HG02623 (cell line): ENCODE results near the gene LDHAL6B.
"Not testable (repeated sequence)": the region's sequence is repeated elsewhere in the genome, so short reads cannot be mapped to it uniquely, and the experiment has no call there.

Source experiments
- ATAC-seq: cut with Tn5 transposase; IDR thresholded peaks from one replicate; pipeline ENCODE4 v1.9.1; 2021; ENCODE audit warnings: moderate library complexity; ENCODE audit not compliant: unreplicated experiment

The LDHAL6B gene

DNA sequence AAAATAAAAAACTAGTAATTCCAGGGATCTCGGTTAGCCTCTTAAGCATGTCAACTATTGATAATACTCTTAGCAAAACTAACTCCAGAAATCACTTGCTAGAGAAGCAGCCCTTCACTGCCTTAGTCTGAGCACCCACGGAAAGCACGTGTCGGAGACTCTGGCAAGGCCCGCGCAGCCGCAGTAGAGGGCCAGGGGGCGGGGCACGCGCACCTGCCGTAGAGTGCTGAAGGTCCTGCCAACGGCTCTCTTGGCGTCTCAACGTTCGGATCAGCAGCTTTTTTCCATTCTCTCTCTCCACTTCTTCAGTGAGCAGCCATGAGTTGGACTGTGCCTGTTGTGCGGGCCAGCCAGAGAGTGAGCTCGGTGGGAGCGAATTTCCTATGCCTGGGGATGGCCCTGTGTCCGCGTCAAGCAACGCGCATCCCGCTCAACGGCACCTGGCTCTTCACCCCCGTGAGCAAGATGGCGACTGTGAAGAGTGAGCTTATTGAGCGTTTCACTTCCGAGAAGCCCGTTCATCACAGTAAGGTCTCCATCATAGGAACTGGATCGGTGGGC, at the start of gene LDHAL6B:
Gene LDHAL6B, plus strand, starts transcription at position 221 of the 561 bp plus-strand sequence. Its CDS starts 98 bp downstream, at position 319.
- ATAC-seq: no peak

DNA sequence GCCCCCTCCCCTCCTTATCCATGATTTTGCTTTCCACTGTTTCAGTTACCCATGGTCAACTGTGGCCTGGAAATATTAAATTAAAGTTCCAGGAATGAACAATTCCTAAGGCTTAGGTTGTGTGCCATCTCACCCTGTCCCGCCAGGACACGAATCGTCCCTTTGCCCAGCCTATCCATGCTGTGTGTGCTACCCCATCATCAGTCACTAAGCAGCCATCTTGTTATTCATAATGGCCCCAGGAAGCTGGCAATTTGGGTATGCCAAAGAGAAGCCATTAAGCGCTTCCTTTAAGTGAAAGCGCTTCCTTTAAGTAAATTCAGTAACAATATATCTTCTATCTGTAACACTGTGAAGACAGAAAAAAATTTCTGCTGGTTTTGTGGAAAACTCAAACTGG, 49.2 kb upstream of the LDHAL6B start:
- ATAC-seq: no peak

DNA sequence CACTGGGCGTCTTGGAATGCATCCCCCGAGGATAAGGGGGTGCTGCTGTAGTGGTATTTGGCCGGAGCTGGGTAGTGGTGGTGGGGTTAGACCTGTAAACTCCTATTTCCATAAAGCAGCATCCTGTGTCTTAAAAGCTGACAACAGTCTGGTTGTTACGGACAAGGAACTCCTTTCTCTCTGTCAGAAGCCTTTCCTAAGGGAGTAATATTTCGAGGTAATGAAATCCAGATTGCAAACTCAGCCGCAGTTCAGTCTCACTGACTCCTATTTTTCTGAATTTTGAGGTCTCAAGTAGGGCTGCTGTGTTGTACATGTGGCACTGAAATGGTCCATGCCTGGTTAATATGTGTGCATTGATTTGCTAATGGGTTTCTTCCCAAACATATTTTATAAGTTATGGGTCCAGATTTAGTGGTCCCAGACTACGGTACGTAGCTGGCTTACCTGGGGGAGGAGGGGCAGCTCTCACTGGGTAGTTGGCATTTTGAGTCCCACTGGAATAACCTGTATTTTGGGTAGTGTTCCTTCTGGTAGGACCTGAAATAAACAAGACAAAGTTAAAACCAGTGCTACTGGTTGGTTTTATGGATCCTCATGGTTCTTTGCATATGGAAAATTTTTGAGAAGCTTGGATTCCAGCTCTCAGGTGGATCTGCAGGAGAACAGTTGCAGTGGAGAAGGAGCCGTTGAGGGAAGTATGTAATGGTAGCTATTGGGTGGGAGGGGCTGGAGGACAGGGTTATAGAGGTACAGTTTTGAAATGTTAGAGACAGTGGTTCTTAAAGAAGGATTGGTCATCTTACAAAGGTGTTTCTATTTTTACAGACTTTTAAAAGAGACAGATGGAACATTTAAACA, 48.6 kb upstream of the LDHAL6B start:
- ATAC-seq: no peak

DNA sequence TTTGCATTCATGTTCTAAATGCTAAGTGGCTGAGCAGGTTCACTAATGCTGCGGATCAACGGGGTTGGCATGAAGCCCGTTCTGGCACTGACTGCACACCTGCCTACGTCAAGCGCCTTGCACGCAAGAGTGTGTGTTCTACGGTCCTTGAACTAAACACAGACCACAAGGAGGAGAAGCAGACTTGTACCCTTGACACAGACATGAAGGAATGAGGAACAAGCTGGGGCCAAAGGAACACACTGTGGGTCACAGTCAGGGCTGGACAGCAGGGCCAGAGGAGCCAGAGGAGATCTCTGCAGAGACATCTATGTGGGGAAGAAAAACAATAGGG, 48.0 kb upstream of the LDHAL6B start:
- no peak for ATAC-seq

DNA sequence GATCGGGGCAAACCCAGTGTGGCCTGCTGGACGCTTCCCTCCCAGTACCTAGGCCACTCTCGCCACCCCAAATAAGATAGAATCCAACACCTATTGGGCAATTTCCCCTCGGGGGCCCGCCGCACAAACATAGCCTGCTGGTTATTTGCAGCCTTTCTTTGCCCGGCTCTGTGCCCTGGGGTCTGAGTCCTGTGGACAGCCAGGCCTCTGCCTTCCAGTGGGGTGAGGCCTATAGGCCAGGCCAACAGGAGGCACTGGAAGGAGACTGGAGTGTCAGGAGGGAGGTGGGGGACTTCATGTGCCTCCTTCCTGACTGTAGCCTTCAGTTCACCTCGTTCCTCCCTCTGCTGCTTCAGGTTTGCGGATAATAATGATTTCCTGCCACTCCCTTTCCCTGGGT, 47.4 kb upstream of the LDHAL6B start:
- ATAC-seq: no peak

DNA sequence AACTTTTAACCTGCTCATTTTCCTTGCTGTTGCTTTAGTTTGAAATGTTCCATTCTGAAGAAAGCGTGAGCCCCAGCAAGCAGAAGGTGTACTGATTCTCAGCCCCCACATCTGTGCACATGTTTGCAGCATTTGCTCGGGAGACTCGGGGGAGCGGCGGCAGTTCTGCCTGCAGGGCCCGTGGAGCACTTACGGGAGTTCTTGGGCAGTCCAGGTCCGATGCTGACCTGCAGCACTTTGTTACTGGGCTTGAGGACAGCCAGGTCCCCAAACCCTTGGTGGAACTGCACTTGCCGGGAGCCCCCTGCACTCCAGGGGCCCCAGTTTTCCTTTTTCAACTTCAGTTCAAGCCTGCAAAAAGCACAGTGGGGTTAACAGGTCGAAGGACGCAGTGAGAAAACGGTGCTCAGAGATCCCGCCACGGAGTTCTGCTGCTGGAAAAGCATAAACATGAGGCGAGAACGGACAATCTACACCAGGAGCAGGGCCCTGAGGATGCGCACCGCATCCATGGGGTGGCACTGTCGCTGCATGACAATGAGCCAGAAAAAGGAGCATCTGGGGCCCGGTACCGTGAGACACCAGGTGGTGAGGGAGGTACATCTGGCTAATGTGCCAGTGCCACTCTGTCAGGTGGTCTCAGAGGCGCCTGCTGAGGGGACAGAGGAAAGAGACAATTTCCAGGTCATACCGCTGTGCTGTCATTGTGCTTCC, 45.6 kb upstream of the LDHAL6B start:
- no peak for ATAC-seq

DNA sequence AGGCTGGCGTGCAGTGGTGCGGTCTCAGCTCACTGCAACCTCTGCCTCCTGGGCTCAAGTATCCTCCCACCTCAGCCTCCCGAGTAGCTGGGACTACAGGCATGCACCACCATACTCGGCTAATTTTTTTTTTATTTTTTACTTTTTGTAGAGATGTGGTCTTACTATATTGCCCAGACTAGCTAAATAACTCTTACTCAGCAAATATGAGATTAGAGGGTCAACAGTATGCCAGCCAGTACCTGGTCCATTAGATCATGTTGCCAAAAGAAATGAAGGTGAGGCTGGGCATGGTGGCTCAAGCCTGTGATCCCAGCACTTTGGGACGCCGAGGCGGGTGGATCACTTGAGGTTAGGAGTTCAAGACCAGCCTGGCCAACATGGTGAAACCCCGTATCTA, 44.6 kb upstream of the LDHAL6B start:
- not testable (repeated sequence) for ATAC-seq

DNA sequence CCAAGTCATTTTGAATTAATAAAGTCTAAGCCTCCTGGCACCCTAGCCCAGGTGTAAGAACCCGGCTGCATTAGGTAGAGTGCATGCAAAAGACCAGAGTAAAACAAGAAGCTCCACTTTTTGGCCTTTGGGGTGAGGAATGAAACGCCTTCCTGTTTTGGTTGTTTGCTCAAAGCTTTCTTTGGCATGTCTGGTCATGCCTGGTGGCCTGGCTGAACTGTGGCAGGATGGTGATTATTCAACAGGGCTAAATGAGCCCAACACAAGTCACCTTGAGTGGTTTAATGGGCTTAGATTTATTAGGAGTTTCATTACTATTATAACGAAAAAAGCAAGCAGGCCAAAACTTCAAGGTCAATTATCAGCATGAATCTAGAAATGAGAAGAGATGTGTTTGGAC, 40.9 kb upstream of the LDHAL6B start:
- ATAC-seq: no peak

DNA sequence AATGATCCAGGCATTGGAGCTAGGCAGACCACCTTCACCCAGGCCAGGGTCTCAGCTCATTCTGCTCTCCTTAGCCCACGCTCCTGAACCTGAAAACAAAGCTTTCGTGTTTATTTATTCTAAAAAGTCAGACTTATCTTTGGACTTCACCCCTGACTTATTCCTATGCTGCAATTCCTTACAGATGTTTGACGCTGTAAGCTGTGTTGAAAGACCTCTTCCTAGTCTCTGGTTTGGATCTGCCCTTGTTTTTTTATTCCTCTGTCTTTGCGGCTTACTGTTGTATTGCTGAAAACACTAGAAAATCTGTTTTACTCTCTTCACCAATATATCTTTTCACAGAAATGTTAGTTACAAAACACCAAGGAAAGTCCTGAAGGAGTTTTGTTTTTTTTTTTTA, 40.5 kb upstream of the LDHAL6B start:
- ATAC-seq: no peak

DNA sequence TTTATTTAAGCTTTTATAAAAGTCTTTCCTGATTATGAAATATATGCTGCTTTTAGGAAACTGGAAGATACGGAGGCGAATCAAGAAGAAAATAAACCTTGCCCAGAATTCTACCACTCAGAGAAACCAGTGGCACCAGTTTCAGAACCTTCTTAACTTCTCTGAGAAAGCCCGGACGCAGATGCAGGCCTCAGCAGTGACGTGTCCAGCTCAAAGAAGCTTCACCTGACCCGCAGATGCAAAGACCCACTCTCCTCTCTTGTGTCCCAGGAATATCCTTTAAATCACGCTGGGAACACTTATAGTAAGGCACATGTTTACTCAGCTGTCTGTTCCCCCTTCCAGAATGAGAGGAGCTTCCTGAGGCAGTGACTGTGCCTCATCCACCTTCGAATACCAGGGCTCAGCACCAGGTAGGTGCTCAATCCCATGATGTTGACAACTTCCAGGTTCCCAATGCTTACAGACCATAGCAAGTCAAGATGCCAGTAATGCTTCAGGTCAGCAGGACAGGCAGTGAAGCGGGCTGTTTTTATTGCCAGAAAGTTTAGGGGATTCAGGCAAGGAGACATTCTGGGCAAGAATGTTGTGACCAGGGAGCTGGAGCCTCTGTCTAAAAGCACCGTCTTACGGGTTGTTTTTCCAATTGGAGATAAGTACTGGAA, 39.9 kb upstream of the LDHAL6B start:
- no peak for ATAC-seq

DNA sequence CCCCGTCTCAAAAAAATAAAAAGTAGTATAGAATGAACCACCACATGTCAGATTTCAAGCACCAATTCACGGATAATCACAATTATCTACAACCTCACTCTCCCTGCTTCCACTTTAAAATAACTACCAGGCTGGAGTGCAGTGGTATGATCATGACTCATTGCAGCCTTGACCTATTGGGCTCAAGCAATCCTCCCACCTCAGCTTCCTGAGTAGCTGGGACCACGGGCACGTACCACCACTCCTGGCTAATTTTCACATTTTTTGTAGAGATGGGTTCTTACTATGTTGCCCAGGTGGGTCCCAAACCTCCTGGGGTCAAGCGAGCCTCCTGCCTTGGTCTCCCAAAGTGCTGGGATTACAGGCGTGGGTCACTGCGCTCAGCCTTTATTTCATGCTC, 38.1 kb upstream of the LDHAL6B start:
- ATAC-seq: no peak

DNA sequence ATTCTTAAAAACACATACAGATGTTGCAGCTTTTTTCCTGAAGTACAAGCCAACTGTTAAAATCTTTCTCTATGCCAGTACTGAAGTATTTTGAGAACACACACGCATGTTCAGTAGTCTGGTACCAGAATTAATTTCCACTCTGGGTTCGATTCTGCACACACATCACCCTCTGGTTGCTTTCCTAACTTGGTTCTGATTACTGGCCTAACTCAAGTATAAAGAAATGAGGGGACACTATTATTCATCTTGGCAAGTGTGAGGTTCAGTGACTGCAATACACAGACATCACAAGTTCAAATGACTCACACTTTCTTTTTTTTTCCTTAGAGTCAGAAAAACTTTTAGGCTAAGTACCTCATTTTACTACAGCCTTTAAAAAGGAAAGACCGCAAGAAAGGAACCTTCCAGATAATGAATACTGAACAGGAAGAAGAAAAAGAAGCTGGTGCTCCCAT, 37.4 kb upstream of the LDHAL6B start:
- ATAC-seq: no peak

DNA sequence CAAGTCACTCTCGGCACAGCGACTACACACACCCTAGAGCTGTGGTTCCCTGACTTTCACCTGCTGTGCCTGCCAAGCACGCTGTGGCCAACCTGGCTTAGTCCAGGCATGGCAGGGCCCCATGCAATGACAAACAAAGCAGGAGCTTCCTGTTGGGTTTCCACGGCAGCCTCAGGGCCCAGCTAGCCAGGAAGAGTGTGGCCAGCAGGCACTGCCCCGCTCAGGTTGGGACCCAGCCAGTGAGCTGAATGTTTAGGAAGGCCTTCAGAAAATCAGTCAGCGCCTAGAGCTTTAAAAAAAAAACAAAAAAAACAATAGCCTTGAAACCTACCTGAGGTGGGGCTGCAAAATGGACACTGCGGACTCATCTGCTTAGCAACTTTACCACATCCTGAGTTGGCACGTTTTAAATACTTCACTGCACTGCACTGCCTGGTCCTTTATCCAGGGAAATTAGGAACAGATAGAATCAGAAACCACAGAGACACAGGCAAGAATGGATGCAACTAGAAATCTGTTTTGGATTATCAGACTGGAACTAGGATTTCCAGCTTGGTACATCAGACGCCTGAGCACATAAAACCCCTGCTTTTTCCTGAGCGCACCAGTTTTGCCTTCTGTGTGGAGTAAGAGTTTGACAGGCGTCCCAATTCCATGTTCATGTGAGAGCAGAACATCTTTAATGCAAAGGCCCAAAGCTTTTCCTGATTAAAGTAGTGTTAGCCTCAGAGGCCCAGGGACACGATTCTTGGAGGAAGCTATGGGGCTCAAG, 36.2 kb upstream of the LDHAL6B start:
- ATAC-seq: no peak

DNA sequence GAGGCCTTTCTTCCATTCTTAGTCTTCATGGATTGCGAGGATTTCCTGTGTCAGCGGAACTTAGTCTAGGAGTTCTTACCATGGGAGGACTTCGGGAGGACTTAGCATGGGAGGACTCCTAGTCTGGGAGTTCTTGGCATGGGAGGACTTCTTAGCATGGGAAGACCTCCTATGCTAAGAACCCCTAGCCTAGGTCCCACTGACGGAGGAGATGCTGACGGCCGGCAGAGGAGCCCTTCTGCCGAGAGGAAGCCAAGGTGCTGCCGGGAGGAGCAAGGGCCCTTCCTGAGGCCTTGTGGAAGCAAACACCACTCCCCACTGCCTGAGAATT, 35.6 kb upstream of the LDHAL6B start:
- no peak for ATAC-seq

DNA sequence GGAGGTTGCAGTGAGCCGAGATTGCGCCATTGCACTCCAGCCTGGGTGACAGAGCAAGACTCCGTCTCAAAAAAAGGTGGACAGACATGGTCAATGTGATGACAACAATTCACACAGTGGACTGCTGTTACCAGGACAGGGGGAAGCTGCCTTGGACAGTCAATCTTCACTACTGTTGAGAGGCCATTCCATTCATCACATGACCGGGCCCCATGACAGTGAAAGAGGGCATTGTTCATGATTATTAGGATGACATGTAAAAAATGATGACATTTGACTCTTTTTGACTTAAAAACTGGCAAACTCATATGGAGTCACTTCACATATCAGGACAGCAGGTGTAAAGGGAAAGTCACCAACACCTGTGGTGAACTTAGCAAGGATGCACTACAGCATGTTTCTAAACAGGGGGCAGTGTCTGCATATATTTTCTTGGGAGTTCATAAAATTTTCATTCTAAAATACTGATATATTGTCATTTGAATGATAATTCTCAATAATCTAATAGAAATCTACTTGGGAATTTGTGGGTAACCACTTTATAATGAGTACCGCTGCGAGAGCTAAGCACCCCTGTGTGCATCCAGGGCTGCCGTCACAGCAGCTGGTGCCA, 34.2 kb upstream of the LDHAL6B start:
- no peak for ATAC-seq

DNA sequence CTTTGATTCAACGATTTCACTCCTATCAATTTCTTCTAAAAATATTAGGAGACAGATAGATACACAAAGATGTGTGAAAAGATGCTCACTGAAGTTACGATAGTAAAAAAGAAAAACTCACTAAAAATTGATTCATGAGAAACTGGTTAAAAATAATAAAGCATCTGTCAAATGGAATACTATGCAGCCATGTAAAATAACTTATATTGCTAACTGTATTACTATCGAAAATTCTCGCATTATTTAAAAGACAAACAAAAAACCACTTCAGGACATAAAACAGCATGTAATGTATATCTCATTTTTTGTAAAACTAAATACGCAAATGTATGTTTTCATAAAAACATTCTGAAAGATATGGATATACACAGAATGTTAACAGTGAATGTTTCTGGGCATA, 33.4 kb upstream of the LDHAL6B start:
- ATAC-seq: no peak

DNA sequence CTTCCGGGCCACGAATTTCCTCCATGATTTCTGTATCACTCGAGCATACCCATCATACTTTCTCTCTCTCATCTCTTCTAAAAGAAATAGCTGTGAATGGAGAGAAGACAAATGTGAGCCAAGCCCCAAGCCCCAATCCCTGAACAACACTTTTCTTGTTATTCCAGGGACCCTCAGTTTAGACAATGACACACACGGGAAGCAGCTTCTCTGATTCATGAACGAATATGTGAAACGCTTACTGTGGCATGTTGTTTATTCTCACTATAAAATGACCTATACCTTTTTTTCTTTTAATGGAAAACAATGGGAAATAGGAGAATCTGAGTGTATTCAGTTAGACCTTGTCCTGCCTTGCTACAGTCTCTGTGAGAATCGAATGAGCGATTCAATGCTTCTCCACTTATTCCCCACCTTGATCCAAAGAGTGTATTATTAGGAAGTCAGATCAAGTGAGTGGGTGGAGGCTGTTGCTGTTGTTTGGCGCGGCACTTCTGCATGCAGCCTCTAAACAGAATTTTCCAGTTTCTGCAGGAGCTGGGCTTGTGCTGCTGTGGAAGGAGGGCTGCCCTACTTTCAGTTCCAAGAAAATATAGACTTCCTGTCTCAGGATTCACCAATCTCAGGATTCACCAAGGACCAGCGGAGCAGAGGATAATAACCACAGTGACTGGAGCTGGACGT, 32.4 kb upstream of the LDHAL6B start:
- no peak for ATAC-seq

DNA sequence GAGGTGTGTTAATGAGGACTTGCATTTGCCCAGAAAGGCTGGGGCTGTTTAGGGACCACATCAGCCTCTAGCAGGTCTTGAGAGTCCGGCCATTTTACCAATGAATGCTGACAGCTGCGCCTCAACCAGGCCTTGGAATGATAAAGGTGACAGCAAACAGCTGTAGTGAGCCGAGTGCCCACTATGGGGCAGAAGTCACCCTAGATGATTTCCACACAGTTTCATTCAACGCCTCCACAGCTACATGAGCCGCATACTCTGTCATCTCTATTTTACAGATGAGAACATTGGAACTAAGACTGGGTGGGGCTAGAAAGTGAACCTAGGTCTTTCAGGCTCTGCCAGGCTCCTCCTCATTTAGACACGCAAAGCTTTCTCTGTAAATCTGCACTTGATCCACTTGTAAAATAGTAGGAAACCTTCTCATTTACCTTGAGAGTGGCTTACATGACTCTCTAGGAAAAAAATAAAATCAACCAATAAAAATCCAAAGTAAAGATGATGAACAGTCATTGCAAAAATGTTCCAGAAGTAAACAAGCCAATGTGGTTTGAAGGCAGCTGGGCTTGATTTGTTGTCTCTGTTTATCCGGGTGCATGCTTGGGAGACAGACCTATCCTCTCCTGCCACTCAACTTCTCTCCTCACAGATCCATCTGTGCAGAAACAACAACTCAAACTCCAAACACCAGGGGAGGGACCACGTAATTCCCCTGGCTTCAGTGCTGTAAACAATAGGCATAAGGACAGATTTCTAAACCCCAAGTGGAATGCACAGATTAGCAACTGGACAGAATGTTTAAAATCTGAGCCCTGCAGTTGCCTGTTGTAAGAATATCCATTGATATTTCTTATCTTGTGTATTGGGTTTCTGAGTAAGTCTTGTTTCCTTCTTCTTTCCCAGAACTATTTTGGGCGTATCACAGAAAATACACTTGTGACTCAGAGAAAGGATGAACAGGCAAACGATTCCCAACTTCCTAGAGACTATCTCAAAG, 31.5 kb upstream of the LDHAL6B start:
- no peak for ATAC-seq
